Body of pancreas (tissue), 4 donors: ENCODE data around the gene CXCR3. TPM values are rescaled to one million over a fixed set of nuclear protein-coding genes. Genes with fewer than 3 reads are reported as not detected.

ENCODE experiments used
- ATAC-seq: fragments of 150-250 bp; one replicate; pipeline ENCODE4 v1.9.1; 2016
- DNase-seq, 4 donors: peaks; one replicate each; pipeline ENCODE4 v3.0.0-alpha.2; 2019
- H3K27ac ChIP-seq, 4 donors: fragments of 200-600 bp; sonication (generic); 1 replicate in 3 of 4; 2 replicates in 1 of 4; pipeline versions ENCODE4 v1.5.1 to v1.6.1; 2016 to 2019; ENCODE audit warnings: mild to moderate bottlenecking in 1 of 4, mixed read lengths in 1 of 4, moderate library complexity in 1 of 4
- H3K27me3 ChIP-seq, 2 donors: fragments of 200-600 bp; sonication (generic); one replicate each; pipeline ENCODE4 v1.6.0; 2016; ENCODE audit warnings: mild to moderate bottlenecking in 1 of 2
- H3K36me3 ChIP-seq, 2 donors: fragments of 200-600 bp; sonication (generic); replicated peaks in 1 of 2; 2 replicates each; pipeline ENCODE4 v1.5.1; 2016; ENCODE audit warnings: low read depth in 2 of 2; ENCODE audit not compliant: insufficient read depth in 1 of 2
- H3K4me1 ChIP-seq: fragments of 200-600 bp; sonication (generic); one replicate; pipeline ENCODE4 v1.6.0; 2016
- H3K4me3 ChIP-seq, 2 donors: fragments of 200-600 bp; sonication (generic); 1 replicate in 1 of 2; 2 replicates in 1 of 2; pipeline ENCODE4 v1.5.1; 2016 to 2019
- H3K9me3 ChIP-seq, 3 donors: fragments of 200-600 bp; sonication (generic); 1 replicate in 2 of 3; 2 replicates in 1 of 3; pipeline ENCODE4 v1.5.1; 2016
- CTCF ChIP-seq, 7 experiments: fragments of 450-650 bp in 4 of 7; fragments of 200-600 bp in 3 of 7; sonication (generic) in 3 of 7; IDR thresholded peaks; one replicate each; pipeline ENCODE4 v1.5.1; 2016 to 2019; ENCODE audit warnings: antibody characterized with exemption in 7 of 7
- POLR2A ChIP-seq, 3 donors: fragments of 450-650 bp; IDR thresholded peaks; one replicate each; pipeline ENCODE4 v1.6.1; 2016; ENCODE audit warnings: antibody characterized with exemption in 3 of 3, mild to moderate bottlenecking in 2 of 3
- WGBS, 2 donors: methylation state at CpG; one replicate each; pipeline ENCODE4 v1.1.5; 2017; 5-methylcytosine and 5-hydroxymethylcytosine counted together
- intact Hi-C: fragments of 100-400 bp; cut with DNase I; formaldehyde crosslinking; loops from one replicate; pipeline ENCODE4 v1.15.1; 2023
- total RNA-seq, 2 donors: library from RNA; depleted of rRNA; stranded (reverse); fragments of >200 nt; gene quantifications; one replicate each; pipeline ENCODE4 v1.1.0, GENCODE V29; 2016

The CXCR3 gene
- total RNA-seq, 2 donors from 2014 or later = 0.78 TPM; not detected in 1

DNA sequence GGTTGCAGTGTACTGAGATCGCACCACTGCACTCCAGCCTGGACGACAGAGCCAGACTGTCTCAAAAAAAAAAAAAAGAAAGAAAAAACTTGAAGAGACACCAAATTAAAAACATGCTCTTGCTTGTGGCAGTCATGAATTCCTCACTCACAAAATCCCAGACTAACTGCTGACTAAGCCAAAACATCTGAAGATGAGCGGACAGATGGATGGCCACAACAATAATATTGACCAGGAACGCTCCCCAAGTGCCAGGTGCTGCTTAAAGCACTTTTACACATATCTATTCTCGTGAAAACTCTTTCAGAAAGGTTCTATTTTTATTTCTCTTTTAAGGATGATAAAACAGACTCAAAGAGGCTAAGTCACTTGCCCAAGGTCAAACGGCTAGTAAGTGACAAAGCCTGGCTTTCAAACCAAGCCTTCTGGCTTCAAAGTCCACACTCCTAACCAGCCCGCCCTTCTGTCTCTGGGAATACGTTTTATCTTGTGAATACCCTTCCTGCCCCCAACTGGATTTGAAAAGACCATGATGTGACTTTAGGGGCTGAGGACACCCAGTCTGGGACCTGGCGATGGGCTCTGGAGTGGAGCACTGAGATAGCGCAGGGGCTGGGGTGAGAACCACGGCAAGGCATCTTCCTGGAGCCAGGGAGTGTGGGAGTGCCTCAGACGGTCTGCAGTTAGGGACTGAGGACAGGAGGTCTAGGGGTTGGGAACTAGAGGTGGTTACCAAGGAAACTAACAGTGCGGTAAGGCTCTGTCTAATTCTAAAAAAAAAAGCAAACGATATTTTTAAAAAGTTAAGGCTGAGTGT lies 9.5 kb upstream of the CXCR3 start:
- ATAC-seq = no peak
- Histone ChIP-seq H3K4me1 (peaks cover 5% of the 10 kb centered on the region), H3K27me3 (no peaks in the 10 kb centered on the region), H3K27ac (no peak overlapping the region), H3K36me3 (no peaks in the 10 kb centered on the region), H3K9me3 (no peaks in the 10 kb centered on the region), H3K4me3 (no peak overlapping the region)
- 64% methylated on average over 11 to 13 of the region's 14 CpGs for WGBS, 2 donors
- DNase-seq = no peak
- no peak for TF ChIP-seq POLR2A (IDR thresholded peaks at IDR 0.05)
- no peak for TF ChIP-seq CTCF (IDR thresholded peaks at IDR 0.05)
- intact Hi-C loops = no loop called here

DNA sequence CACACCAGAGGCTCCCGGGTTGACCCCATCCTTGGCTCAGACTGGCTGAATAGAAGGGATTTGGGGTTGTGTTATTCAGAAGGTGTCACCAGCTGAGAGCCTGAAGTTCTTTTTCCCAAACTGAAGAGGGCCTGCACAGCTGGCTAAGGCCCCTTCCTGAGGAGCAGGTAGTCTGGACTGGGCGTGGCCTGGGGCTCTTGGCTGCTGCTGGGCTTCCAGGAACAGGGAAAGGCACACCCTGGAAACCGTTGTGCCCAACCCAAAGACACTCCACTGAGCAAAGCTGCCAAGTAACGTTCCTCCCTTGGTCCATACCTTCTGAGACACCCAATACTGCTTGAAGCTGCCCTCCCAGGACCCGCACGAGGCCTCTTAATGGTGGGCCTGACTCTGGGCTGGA lies 8.3 kb upstream of the CXCR3 start:
- H3K36me3 ChIP-seq = no peaks in the 10 kb centered on the region
- no peak overlapping the region for H3K27ac ChIP-seq
- DNase-seq = no peak
- H3K27me3 ChIP-seq = no peaks in the 10 kb centered on the region
- intact Hi-C loops = no loop called here
- peaks cover 13% of the 10 kb centered on the region for H3K4me1 ChIP-seq
- no peak overlapping the region for H3K4me3 ChIP-seq
- TF ChIP-seq POLR2A (IDR thresholded peaks at IDR 0.05) (no peak), CTCF (IDR thresholded peaks at IDR 0.05) (no peak)
- WGBS, 2 donors = 80% methylated on average over 6 of the region's 6 CpGs; no CpG with 5 or more reads in 1 of the 2 donors
- ATAC-seq = no peak
- H3K9me3 ChIP-seq = no peaks in the 10 kb centered on the region

- no peaks in the 10 kb centered on the region for H3K9me3 ChIP-seq
- intact Hi-C loops = no loop called here
- H3K27me3 ChIP-seq = no peaks in the 10 kb centered on the region
- WGBS, 2 donors = 88% methylated on average over 5 of the region's 5 CpGs
- no peak for DNase-seq
- H3K36me3 ChIP-seq = no peaks in the 10 kb centered on the region
- no peak overlapping the region for H3K27ac ChIP-seq
- H3K4me1 ChIP-seq = peaks cover 13% of the 10 kb centered on the region
- TF ChIP-seq CTCF (IDR thresholded peaks at IDR 0.05) = no peak
- TF ChIP-seq POLR2A (IDR thresholded peaks at IDR 0.05) = no peak
- no peak for ATAC-seq
- no peak overlapping the region for H3K4me3 ChIP-seq
Observed at GRCh38 chrX:71625471-71625870, 7.2 kb upstream of the CXCR3 start.

- no peaks in the 10 kb centered on the region for H3K9me3 ChIP-seq
- DNase-seq (no peak), ATAC-seq (no peak)
- WGBS, 2 donors = 93% methylated on average over 3 of the region's 3 CpGs; no CpG with 5 or more reads in 1 of the 2 donors
- H3K4me1 ChIP-seq = peaks cover 13% of the 10 kb centered on the region
- intact Hi-C loops = no loop called here
- no peak for TF ChIP-seq POLR2A (IDR thresholded peaks at IDR 0.05)
- TF ChIP-seq CTCF (IDR thresholded peaks at IDR 0.05) = no peak
- H3K4me3 ChIP-seq = no peak overlapping the region
- H3K36me3 ChIP-seq = no peaks in the 10 kb centered on the region
- no peak overlapping the region for H3K27ac ChIP-seq
- no peaks in the 10 kb centered on the region for H3K27me3 ChIP-seq
Observed at GRCh38 chrX:71623714-71624113, 5.4 kb upstream of the CXCR3 start.
